ENCODE measurements around the gene COL15A1.

DNA sequence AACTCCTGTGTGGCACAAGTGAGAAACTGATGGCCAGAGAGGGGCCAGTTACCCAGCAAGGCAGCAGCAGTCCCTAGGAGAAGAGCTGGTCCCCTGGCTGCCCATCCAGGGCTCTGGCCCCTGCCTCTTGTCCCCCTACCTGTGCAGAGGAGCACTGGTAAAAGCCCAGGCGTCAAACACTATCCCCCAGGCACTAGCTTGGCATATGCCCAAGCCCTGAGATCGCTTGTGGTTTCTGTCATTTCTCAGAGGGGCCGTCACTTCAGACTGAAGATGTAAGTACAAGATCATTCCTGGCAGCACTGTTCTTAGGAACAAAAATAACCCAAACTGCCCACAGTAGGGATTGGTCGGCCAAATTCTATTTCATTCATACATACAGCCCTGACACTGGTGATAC is 53.9 kb downstream of the COL15A1 start:
- TF ChIP-seq, protein P1, sequence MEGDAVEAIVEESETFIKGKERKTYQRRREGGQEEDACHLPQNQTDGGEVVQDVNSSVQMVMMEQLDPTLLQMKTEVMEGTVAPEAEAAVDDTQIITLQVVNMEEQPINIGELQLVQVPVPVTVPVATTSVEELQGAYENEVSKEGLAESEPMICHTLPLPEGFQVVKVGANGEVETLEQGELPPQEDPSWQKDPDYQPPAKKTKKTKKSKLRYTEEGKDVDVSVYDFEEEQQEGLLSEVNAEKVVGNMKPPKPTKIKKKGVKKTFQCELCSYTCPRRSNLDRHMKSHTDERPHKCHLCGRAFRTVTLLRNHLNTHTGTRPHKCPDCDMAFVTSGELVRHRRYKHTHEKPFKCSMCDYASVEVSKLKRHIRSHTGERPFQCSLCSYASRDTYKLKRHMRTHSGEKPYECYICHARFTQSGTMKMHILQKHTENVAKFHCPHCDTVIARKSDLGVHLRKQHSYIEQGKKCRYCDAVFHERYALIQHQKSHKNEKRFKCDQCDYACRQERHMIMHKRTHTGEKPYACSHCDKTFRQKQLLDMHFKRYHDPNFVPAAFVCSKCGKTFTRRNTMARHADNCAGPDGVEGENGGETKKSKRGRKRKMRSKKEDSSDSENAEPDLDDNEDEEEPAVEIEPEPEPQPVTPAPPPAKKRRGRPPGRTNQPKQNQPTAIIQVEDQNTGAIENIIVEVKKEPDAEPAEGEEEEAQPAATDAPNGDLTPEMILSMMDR (IDR thresholded peaks at IDR 0.05): no peak
- no peak for TF ChIP-seq POLR2AphosphoS5 (IDR thresholded peaks at IDR 0.05; ENCODE audit: low read depth, low read length)
- TF ChIP-seq SIN3A (IDR thresholded peaks at IDR 0.05; ENCODE audit: borderline replicate concordance, insufficient read depth, low read depth, low read length): no peak
- TF ChIP-seq, protein P2, sequence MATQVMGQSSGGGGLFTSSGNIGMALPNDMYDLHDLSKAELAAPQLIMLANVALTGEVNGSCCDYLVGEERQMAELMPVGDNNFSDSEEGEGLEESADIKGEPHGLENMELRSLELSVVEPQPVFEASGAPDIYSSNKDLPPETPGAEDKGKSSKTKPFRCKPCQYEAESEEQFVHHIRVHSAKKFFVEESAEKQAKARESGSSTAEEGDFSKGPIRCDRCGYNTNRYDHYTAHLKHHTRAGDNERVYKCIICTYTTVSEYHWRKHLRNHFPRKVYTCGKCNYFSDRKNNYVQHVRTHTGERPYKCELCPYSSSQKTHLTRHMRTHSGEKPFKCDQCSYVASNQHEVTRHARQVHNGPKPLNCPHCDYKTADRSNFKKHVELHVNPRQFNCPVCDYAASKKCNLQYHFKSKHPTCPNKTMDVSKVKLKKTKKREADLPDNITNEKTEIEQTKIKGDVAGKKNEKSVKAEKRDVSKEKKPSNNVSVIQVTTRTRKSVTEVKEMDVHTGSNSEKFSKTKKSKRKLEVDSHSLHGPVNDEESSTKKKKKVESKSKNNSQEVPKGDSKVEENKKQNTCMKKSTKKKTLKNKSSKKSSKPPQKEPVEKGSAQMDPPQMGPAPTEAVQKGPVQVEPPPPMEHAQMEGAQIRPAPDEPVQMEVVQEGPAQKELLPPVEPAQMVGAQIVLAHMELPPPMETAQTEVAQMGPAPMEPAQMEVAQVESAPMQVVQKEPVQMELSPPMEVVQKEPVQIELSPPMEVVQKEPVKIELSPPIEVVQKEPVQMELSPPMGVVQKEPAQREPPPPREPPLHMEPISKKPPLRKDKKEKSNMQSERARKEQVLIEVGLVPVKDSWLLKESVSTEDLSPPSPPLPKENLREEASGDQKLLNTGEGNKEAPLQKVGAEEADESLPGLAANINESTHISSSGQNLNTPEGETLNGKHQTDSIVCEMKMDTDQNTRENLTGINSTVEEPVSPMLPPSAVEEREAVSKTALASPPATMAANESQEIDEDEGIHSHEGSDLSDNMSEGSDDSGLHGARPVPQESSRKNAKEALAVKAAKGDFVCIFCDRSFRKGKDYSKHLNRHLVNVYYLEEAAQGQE (IDR thresholded peaks at IDR 0.05; ENCODE audit: insufficient read depth in 1 of 2, low read depth in 2 of 2, low read length in 1 of 2): no peak
- no peak for TF ChIP-seq TCF7L2 (IDR thresholded peaks at IDR 0.05; ENCODE audit: low read depth, low read length)

Data from Panc1 (cell line).